GM19438 (cell line): ENCODE measurements around the gene SCNN1G.

Experiments
- ATAC-seq: cut with Tn5 transposase; IDR thresholded peaks from one replicate; pipeline ENCODE4 v1.9.1; 2021; ENCODE audit warnings: low read depth; ENCODE audit not compliant: unreplicated experiment

SCNN1G gene

GRCh38 chr16:23195366-23195978, 12.9 kb downstream of the SCNN1G start:
- ATAC-seq, result no peak

- ATAC-seq, result no peak
Observed at GRCh38 chr16:23196539-23196938, 14.0 kb downstream of the SCNN1G start.

GRCh38 chr16:23202166-23202565, 19.6 kb downstream of the SCNN1G start:
- ATAC-seq, result no peak

GRCh38 chr16:23206986-23207385, 24.4 kb downstream of the SCNN1G start:
- no peak for ATAC-seq

- no peak for ATAC-seq
Observed at GRCh38 chr16:23207485-23207884, 24.9 kb downstream of the SCNN1G start.

- ATAC-seq, result no peak
Observed at GRCh38 chr16:23209606-23210005, 27.1 kb downstream of the SCNN1G start.

- ATAC-seq, result no peak
Observed at GRCh38 chr16:23213831-23214230, 31.3 kb downstream of the SCNN1G start.

- ATAC-seq, result no peak
Observed at GRCh38 chr16:23214796-23215195, 32.3 kb downstream of the SCNN1G start.

GRCh38 chr16:23215435-23215834, 32.9 kb downstream of the SCNN1G start:
- ATAC-seq, result no peak

- no peak for ATAC-seq
Observed at GRCh38 chr16:23216658-23217246, 34.2 kb downstream of the SCNN1G start.

GRCh38 chr16:23217646-23218045, 35.1 kb downstream of the SCNN1G start:
- no peak for ATAC-seq

- no peak for ATAC-seq
Observed at GRCh38 chr16:23222929-23223328, 40.4 kb downstream of the SCNN1G start.

GRCh38 chr16:23223368-23223767, 40.8 kb downstream of the SCNN1G start:
- no peak for ATAC-seq

- no peak for ATAC-seq
Observed at GRCh38 chr16:23225109-23225508, 42.6 kb downstream of the SCNN1G start.

- no peak for ATAC-seq
Observed at GRCh38 chr16:23225634-23226033, 43.1 kb downstream of the SCNN1G start.

GRCh38 chr16:23227529-23227928, 45.0 kb downstream of the SCNN1G start:
- no peak for ATAC-seq

- no peak for ATAC-seq
Observed at GRCh38 chr16:23229714-23230113, 47.2 kb downstream of the SCNN1G start.

GRCh38 chr16:23232806-23233205, 50.3 kb downstream of the SCNN1G start:
- ATAC-seq, result no peak

- no peak for ATAC-seq
Observed at GRCh38 chr16:23235176-23235575, 52.6 kb downstream of the SCNN1G start.

- no peak for ATAC-seq
Observed at GRCh38 chr16:23236983-23237382, 54.4 kb downstream of the SCNN1G start.

- ATAC-seq, result no peak
Observed at GRCh38 chr16:23240994-23241393, 58.4 kb downstream of the SCNN1G start.

GRCh38 chr16:23244122-23244521, 61.6 kb downstream of the SCNN1G start:
- ATAC-seq, result no peak

GRCh38 chr16:23245268-23245667, 62.7 kb downstream of the SCNN1G start:
- no peak for ATAC-seq
